ENCODE data around the gene LOXHD1. TPM values are rescaled to one million over a fixed set of nuclear protein-coding genes. Genes with fewer than 3 reads are reported as not detected.

Gene LOXHD1
- total and polyA plus RNA-seq, 9 donors: 1.3 to 2.6 (median 2.0) TPM

- no peak for DNase-seq
- H3K27ac ChIP-seq (ENCODE audit: low read length): no peak overlapping the region
- no peak overlapping the region for H3K4me3 ChIP-seq (ENCODE audit: low read length)
- H3K9me3 ChIP-seq (replicated peaks; ENCODE audit: control insufficient read depth, low read depth, low read length): no peaks in the 10 kb centered on the region
- 74% methylated on average over 5 of the region's 7 CpGs for WGBS (ENCODE audit: insufficient coverage)
- peaks cover 3% of the 10 kb centered on the region for H3K4me1 ChIP-seq (ENCODE audit: control insufficient read depth, insufficient read depth, low read length)
- no peaks in the 10 kb centered on the region for H3K36me3 ChIP-seq (ENCODE audit: control insufficient read depth, insufficient read depth, low read length)
- no peaks in the 10 kb centered on the region for H3K27me3 ChIP-seq (ENCODE audit: control insufficient read depth, insufficient read depth, low read length)
Observed at GRCh38 chr18:46519870-46520269, 137.2 kb downstream of the LOXHD1 start.

- Histone ChIP-seq H3K9me3 (replicated peaks; ENCODE audit: control insufficient read depth, low read depth, low read length) (no peaks in the 10 kb centered on the region), H3K36me3 (ENCODE audit: control insufficient read depth, insufficient read depth, low read length) (no peaks in the 10 kb centered on the region), H3K4me3 (ENCODE audit: low read length) (no peak overlapping the region), H3K27me3 (ENCODE audit: control insufficient read depth, insufficient read depth, low read length) (no peaks in the 10 kb centered on the region), H3K4me1 (ENCODE audit: control insufficient read depth, insufficient read depth, low read length) (peaks cover 3% of the 10 kb centered on the region), H3K27ac (ENCODE audit: low read length) (no peak overlapping the region)
- DNase-seq: peak; percentile 17
- 45% methylated on average over 5 of the region's 6 CpGs for WGBS (ENCODE audit: insufficient coverage)
Observed at GRCh38 chr18:46518438-46518837, 138.6 kb downstream of the LOXHD1 start.

DNA sequence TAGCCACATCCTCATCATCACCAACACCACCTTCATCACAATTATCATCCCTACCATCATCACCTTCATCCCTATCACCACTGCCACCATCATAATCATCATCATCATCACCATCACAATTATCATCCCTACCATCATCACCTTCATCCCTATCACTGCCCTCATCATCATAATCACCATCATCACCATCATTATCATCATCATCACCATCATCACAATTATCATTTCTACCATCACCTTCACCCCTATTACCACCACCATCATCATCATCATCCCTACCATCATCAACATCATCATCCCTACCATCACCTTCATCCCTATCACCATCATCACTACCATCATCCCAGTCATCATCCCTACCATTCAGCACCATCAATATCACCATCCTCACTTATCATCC is 140.5 kb downstream of the LOXHD1 start:
- no peaks in the 10 kb centered on the region for H3K9me3 ChIP-seq (replicated peaks; ENCODE audit: control insufficient read depth, low read depth, low read length)
- no peaks in the 10 kb centered on the region for H3K36me3 ChIP-seq (ENCODE audit: control insufficient read depth, insufficient read depth, low read length)
- no peak overlapping the region for H3K4me3 ChIP-seq (ENCODE audit: low read length)
- H3K27me3 ChIP-seq (ENCODE audit: control insufficient read depth, insufficient read depth, low read length): no peaks in the 10 kb centered on the region
- DNase-seq: no peak
- H3K27ac ChIP-seq (ENCODE audit: low read length): no peak overlapping the region
- H3K4me1 ChIP-seq (ENCODE audit: control insufficient read depth, insufficient read depth, low read length): peaks cover 3% of the 10 kb centered on the region

DNA sequence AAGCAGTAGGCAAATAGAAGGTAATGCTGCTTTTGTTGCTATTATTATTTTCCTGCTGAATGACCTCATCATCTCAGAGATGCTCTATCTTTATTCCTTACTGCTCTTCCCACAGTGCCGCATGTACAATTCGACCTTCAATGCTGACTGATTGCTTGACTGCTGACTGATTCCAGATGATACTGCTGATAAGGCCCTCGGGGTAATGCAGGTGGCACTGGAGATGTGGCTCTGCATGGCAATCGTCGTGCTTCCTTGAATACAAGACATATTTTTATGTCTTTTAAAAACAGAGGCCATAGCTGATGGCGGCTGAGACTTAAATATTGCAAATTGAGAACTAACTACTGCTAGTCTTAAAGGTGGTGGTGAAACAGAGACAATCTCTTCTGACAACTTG is 146.6 kb downstream of the LOXHD1 start:
- H3K36me3 ChIP-seq (ENCODE audit: control insufficient read depth, insufficient read depth, low read length): no peaks in the 10 kb centered on the region
- H3K27me3 ChIP-seq (ENCODE audit: control insufficient read depth, insufficient read depth, low read length): peaks cover 4% of the 10 kb centered on the region
- H3K9me3 ChIP-seq (replicated peaks; ENCODE audit: control insufficient read depth, low read depth, low read length): no peaks in the 10 kb centered on the region
- no peak for DNase-seq
- H3K4me3 ChIP-seq (ENCODE audit: low read length): no peak overlapping the region
- no peak overlapping the region for H3K27ac ChIP-seq (ENCODE audit: low read length)
- 88% methylated on average over 3 of the region's 6 CpGs for WGBS (ENCODE audit: insufficient coverage)
- H3K4me1 ChIP-seq (ENCODE audit: control insufficient read depth, insufficient read depth, low read length): no peaks in the 10 kb centered on the region

DNA sequence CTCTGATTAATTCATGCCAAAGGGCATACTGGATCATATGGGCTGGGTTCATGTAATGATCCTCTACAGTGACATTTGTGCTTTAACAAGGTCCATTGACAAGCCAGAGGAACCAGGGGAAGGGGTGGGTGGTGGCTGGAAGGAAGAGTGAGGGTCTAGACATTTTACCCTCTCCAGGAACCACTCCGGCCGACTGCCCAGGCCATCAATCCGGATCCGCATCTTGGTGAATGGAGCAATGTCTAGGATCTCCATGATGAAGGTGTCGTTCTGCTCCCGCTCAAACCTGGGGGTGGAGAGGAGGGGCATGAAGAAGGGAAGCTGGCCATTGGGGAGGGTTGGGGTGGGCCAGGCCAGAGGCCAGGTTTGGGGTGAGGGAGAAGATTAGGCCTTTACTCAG is 147.5 kb downstream of the LOXHD1 start:
- Histone ChIP-seq H3K36me3 (ENCODE audit: control insufficient read depth, insufficient read depth, low read length) (no peaks in the 10 kb centered on the region), H3K4me3 (ENCODE audit: low read length) (no peak overlapping the region), H3K27me3 (ENCODE audit: control insufficient read depth, insufficient read depth, low read length) (peaks cover 4% of the 10 kb centered on the region), H3K4me1 (ENCODE audit: control insufficient read depth, insufficient read depth, low read length) (no peaks in the 10 kb centered on the region), H3K27ac (ENCODE audit: low read length) (no peak overlapping the region), H3K9me3 (replicated peaks; ENCODE audit: control insufficient read depth, low read depth, low read length) (no peaks in the 10 kb centered on the region)
- WGBS (ENCODE audit: insufficient coverage): 80% methylated on average over 1 of the region's 6 CpGs
- DNase-seq: no peak

DNA sequence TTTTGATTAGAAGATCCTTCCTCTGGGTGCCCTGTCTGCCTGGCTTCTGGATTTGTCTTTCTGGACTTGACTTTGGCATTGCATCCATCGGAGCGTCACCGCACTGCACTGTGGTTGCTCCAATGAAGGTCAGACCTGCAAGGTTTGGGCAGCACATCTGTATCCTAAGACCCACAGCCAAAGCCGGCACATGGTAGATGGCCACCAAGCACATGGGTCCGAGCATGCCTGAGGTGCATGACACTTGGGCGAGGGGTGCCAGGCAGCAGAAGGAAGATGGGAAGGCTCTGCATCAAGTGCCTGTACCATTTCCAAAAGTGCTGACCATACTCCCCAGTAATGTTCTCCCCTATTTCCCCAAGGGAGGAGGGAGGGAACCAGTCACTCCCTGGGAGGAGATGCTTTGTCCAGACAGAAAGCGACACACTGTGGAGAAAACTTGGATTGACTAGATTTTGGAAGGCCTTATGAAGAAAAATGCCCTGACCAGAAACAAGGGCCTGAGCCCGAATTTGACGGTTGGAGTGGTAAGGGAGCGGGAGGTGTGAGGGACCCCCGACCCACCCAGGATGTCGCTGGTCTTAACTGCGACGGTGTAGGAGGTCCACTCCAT is 149.9 kb downstream of the LOXHD1 start:
- Histone ChIP-seq H3K9me3 (replicated peaks; ENCODE audit: control insufficient read depth, low read depth, low read length) (no peaks in the 10 kb centered on the region), H3K36me3 (ENCODE audit: control insufficient read depth, insufficient read depth, low read length) (no peaks in the 10 kb centered on the region), H3K27me3 (ENCODE audit: control insufficient read depth, insufficient read depth, low read length) (peaks cover 4% of the 10 kb centered on the region), H3K4me3 (ENCODE audit: low read length) (no peak overlapping the region), H3K4me1 (ENCODE audit: control insufficient read depth, insufficient read depth, low read length) (no peaks in the 10 kb centered on the region), H3K27ac (ENCODE audit: low read length) (no peak overlapping the region)
- WGBS (ENCODE audit: insufficient coverage): 86% methylated on average over 6 of the region's 14 CpGs
- no peak for DNase-seq

DNA sequence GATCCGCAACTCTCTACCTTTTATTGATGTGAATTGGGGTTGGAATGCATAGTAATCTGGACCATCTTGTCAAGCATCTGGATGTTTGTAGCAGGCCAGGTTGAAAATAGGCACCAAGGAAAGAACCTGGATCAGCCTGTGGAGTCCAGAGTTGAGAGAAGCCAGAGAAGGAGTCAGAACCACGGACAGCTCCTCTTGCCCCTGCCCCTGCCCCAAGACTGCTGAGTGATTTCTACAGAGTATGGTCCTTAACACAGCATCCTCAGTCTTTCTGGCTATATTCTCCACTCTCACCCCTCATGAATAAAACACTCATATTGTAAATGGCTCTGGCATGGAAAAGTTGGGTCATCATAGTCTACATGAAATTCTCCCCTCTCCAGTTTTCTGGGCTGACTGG is 154.6 kb downstream of the LOXHD1 start:
- 27% methylated on average over 2 of the region's 2 CpGs for WGBS (ENCODE audit: insufficient coverage)
- H3K27ac ChIP-seq (ENCODE audit: low read length): no peak overlapping the region
- H3K9me3 ChIP-seq (replicated peaks; ENCODE audit: control insufficient read depth, low read depth, low read length): no peaks in the 10 kb centered on the region
- H3K4me3 ChIP-seq (ENCODE audit: low read length): no peak overlapping the region
- peak; percentile 16 for DNase-seq
- H3K27me3 ChIP-seq (ENCODE audit: control insufficient read depth, insufficient read depth, low read length): peaks cover 2% of the 10 kb centered on the region
- H3K4me1 ChIP-seq (ENCODE audit: control insufficient read depth, insufficient read depth, low read length): no peaks in the 10 kb centered on the region
- H3K36me3 ChIP-seq (ENCODE audit: control insufficient read depth, insufficient read depth, low read length): no peaks in the 10 kb centered on the region

GRCh38 chr18:46497129-46497528 is 159.9 kb downstream of the LOXHD1 start:
- no peaks in the 10 kb centered on the region for H3K4me1 ChIP-seq (ENCODE audit: control insufficient read depth, insufficient read depth, low read length)
- DNase-seq: peak; percentile 56
- H3K36me3 ChIP-seq (ENCODE audit: control insufficient read depth, insufficient read depth, low read length): no peaks in the 10 kb centered on the region
- H3K4me3 ChIP-seq (ENCODE audit: low read length): no peak overlapping the region
- no peak overlapping the region for H3K27ac ChIP-seq (ENCODE audit: low read length)
- H3K9me3 ChIP-seq (replicated peaks; ENCODE audit: control insufficient read depth, low read depth, low read length): no peaks in the 10 kb centered on the region
- H3K27me3 ChIP-seq (ENCODE audit: control insufficient read depth, insufficient read depth, low read length): no peaks in the 10 kb centered on the region
- 6% methylated on average over 4 of the region's 4 CpGs for WGBS (ENCODE audit: insufficient coverage)

GRCh38 chr18:46488471-46489213 is 168.4 kb downstream of the LOXHD1 start:
- peak; percentile 52 for DNase-seq
- Histone ChIP-seq H3K27ac (ENCODE audit: low read length) (peak overlapping the region; percentile 74), H3K27me3 (ENCODE audit: control insufficient read depth, insufficient read depth, low read length) (peaks cover 24% of the 10 kb centered on the region), H3K9me3 (replicated peaks; ENCODE audit: control insufficient read depth, low read depth, low read length) (no peaks in the 10 kb centered on the region), H3K4me1 (ENCODE audit: control insufficient read depth, insufficient read depth, low read length) (peaks cover 21% of the 10 kb centered on the region), H3K4me3 (ENCODE audit: low read length) (no peak overlapping the region), H3K36me3 (ENCODE audit: control insufficient read depth, insufficient read depth, low read length) (no peaks in the 10 kb centered on the region)
- 75% methylated on average over 6 of the region's 11 CpGs for WGBS (ENCODE audit: insufficient coverage)

GRCh38 chr18:46485675-46486194 is 171.3 kb downstream of the LOXHD1 start:
- no peak for DNase-seq
- no peak overlapping the region for H3K27ac ChIP-seq (ENCODE audit: low read length)
- peaks cover 33% of the 10 kb centered on the region for H3K27me3 ChIP-seq (ENCODE audit: control insufficient read depth, insufficient read depth, low read length)
- 38% methylated on average over 1 of the region's 2 CpGs for WGBS (ENCODE audit: insufficient coverage)
- H3K4me1 ChIP-seq (ENCODE audit: control insufficient read depth, insufficient read depth, low read length): peaks cover 21% of the 10 kb centered on the region
- no peaks in the 10 kb centered on the region for H3K36me3 ChIP-seq (ENCODE audit: control insufficient read depth, insufficient read depth, low read length)
- no peak overlapping the region for H3K4me3 ChIP-seq (ENCODE audit: low read length)
- peaks cover 6% of the 10 kb centered on the region for H3K9me3 ChIP-seq (replicated peaks; ENCODE audit: control insufficient read depth, low read depth, low read length)

All from muscle of leg (tissue), 11 donors.